ENCODE data around the gene TMEM234.

TMEM234 gene

DNA sequence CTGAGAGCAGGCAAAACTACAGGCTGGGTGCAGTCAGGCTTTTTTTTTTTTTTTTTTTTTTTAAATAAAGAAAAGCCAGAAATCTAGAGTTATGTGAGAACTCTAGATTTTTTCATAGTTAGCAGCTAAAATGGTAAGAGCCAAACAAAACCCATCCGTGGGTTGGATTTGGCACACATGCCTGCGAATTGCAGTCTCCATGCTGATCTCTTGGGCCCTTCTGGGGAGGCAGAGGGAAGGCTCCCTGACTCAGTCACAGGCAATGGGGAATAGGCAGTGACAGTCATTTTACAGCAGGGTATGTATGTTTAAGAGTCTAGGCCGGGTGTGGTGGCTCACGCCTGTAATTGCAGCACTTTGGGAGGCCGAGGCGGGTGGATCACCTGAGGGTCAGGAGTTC is 40.1 kb downstream of the TMEM234 start:
- DNase-seq (ENCODE audit: extremely low read depth, low read depth): no peak
- TF ChIP-seq, protein P1, sequence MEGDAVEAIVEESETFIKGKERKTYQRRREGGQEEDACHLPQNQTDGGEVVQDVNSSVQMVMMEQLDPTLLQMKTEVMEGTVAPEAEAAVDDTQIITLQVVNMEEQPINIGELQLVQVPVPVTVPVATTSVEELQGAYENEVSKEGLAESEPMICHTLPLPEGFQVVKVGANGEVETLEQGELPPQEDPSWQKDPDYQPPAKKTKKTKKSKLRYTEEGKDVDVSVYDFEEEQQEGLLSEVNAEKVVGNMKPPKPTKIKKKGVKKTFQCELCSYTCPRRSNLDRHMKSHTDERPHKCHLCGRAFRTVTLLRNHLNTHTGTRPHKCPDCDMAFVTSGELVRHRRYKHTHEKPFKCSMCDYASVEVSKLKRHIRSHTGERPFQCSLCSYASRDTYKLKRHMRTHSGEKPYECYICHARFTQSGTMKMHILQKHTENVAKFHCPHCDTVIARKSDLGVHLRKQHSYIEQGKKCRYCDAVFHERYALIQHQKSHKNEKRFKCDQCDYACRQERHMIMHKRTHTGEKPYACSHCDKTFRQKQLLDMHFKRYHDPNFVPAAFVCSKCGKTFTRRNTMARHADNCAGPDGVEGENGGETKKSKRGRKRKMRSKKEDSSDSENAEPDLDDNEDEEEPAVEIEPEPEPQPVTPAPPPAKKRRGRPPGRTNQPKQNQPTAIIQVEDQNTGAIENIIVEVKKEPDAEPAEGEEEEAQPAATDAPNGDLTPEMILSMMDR (IDR thresholded peaks at IDR 0.05; ENCODE audit: low read depth, low read length, missing control alignments): no peak
- peak overlapping the region; percentile 86 for H3K4me3 ChIP-seq (replicated peaks; ENCODE audit: low read depth, low read length)

DNA sequence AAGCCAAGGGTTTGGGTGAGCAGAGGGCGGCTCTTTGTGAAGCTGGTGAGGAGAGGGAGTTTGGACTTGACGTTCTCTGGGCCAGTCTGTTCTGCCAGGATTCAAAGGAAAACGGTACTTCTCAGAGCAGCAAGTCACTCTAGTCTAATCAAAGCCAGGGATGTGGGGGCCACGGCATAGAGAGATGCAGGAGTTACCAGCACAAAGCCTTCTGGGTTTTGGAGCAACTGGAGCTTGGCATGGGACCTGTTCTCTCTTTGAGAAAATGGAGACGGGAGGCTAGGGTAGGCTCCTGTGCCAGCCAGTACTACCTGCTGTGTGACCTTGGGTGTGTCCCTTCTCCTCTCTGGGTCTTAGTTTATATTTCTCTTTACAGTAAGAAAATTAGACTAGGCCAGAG is 40.6 kb downstream of the TMEM234 start:
- peak overlapping the region; percentile 86 for H3K4me3 ChIP-seq (replicated peaks; ENCODE audit: low read depth, low read length)
- DNase-seq (ENCODE audit: extremely low read depth, low read depth): no peak
- TF ChIP-seq, protein P1 (IDR thresholded peaks at IDR 0.05; ENCODE audit: low read depth, low read length, missing control alignments): no peak

DNA sequence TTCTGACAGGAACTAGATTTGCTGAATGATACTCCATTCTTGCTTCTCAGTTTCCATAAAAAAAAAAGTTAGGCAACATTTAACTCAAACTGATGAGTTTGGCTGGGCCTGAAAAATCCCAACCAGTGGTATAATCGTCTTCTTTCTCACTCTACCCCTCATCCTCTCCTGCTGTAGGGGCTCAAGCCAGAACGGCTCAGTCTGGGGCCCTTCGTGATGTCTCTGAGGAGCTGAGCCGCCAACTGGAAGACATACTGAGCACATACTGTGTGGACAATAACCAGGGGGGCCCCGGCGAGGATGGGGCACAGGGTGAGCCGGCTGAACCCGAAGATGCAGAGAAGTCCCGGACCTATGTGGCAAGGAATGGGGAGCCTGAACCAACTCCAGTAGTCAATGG is 41.1 kb downstream of the TMEM234 start:
- TF ChIP-seq, protein P1 (IDR thresholded peaks at IDR 0.05; ENCODE audit: low read depth, low read length, missing control alignments): no peak
- no peak for DNase-seq (ENCODE audit: extremely low read depth, low read depth)
- peak overlapping the region; percentile 86 for H3K4me3 ChIP-seq (replicated peaks; ENCODE audit: low read depth, low read length)

DNA sequence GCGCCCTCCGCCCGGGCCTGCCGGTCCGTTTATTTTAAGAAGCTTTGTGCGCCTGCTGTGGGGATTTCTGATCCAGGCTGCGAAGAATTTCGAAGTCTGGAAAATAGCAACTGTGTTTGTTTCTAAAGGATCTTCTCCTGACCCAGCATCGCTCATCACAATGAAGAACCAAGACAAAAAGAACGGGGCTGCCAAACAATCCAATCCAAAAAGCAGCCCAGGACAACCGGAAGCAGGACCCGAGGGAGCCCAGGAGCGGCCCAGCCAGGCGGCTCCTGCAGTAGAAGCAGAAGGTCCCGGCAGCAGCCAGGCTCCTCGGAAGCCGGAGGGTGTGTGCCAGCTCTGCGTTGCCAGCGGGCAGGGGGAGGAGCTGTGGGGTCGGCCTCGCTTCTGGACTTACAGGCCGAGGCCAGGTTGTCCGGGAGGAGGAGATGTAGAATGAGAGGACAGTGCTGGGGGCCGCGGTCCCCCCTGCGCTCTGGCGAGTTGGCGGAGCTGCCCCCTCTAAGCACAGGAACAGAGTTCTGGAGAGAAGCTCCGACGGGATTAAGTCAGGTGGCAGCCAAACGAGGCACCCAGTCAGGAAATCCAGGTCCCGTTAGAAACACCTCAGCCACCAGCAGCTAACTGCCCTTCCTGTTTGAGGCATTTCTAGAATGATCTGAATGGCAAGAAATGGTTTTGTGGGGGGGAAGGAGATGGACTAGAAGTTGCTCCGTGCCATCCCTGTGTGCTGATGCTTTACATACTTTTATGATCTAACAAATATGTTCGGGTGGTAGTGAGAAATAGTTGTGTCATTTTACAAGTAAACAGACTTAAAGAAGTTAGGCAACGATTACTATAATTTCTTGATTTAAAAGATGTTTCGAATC is 41.7 kb downstream of the TMEM234 start:
- TF ChIP-seq, protein P1 (IDR thresholded peaks at IDR 0.05; ENCODE audit: low read depth, low read length, missing control alignments): no peak
- no peak for DNase-seq (ENCODE audit: extremely low read depth, low read depth)
- H3K4me3 ChIP-seq (replicated peaks; ENCODE audit: low read depth, low read length): peak overlapping the region; percentile 86

DNA sequence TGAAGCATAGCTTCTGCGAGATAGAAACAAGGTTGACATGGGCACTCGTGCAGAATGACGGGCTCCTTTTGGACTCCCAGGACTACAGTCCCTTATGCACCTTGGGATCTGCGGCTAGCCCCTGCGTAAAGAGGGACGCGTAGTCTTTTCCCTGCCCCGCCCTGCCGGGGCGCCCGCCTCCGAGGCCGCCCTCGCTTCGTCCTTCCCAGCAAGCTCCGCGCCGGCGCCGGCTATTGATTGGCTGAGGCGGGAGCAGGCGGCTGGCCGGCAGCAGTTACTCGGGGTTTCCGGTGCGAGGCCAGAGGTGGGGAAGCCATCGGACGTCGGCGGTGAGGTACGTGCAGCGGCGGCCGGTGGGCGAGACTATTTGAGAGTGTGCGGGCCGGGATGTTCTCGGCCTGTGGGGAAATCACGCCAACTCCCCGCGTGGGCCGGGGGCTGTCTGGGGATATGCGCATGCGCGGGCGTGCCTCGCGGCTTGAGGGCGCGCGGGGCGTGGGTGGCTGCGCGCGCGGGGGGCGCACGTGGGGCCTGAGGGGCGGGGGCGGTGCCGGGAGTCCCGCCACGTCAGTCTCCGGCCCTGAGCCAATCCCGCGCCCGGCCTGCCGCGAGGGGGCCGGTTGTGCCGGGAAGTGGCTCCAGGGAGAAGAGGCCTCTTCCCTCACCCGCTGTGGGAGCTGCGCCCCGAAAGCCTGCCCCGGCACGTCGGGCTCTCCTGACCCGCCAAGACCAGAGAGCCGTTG is 42.5 kb downstream of the TMEM234 start, which contains the start of gene TXLNA:
Gene TXLNA, plus strand, starts transcription at position 233 of the 743 bp plus-strand sequence. CDS start 671 bp downstream, outside the sequence.
- H3K4me3 ChIP-seq (replicated peaks; ENCODE audit: low read depth, low read length): peak within 1 kb of the TSS; percentile 86
- no peak for DNase-seq (ENCODE audit: extremely low read depth, low read depth)
- TF ChIP-seq, protein P1 (IDR thresholded peaks at IDR 0.05; ENCODE audit: low read depth, low read length, missing control alignments): peak; percentile 6

DNA sequence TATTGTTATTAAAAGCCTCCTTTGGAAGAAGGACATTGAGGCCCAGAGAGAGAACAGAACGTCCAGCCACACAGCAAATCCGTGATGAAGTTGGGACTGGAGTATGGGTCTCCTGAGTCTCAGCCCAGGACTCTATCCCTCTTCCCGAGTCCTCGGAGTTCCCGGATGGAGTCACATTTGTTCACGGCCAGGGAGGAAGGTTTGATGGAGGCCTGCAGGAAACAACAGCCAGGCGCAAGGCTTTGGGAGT is 43.0 kb downstream of the TMEM234 start:
- DNase-seq (ENCODE audit: extremely low read depth, low read depth): no peak
- peak overlapping the region; percentile 86 for H3K4me3 ChIP-seq (replicated peaks; ENCODE audit: low read depth, low read length)
- TF ChIP-seq, protein P1 (IDR thresholded peaks at IDR 0.05; ENCODE audit: low read depth, low read length, missing control alignments): no peak
